Breast epithelium (tissue), 3 donors: ENCODE data around the gene MATN1.

Experiments used
- CTCF ChIP-seq, 3 donors: fragments of 450-650 bp; IDR thresholded peaks; one replicate each; pipeline ENCODE4 v1.5.1; 2016 to 2017; ENCODE audit warnings: antibody characterized with exemption in 3 of 3, mild to moderate bottlenecking in 3 of 3, moderate library complexity in 3 of 3
- POLR2A ChIP-seq: fragments of 450-650 bp; IDR thresholded peaks from one replicate; pipeline ENCODE4 v1.6.1; 2016; ENCODE audit warnings: antibody characterized with exemption, mild to moderate bottlenecking, moderate library complexity
- POLR2AphosphoS5 ChIP-seq, 3 donors: sonication (generic); formaldehyde crosslinking; IDR thresholded peaks; one replicate each; pipeline ENCODE4 v1.6.1; 2017; ENCODE audit warnings: antibody characterized with exemption in 3 of 3

- no peak for TF ChIP-seq CTCF (IDR thresholded peaks at IDR 0.05)
- no peak for TF ChIP-seq POLR2AphosphoS5 (IDR thresholded peaks at IDR 0.05)
- no peak for TF ChIP-seq POLR2A
Observed at GRCh38 chr1:30704271-30704670, 19.1 kb downstream of the MATN1 start.
